ENCODE results near the gene WSCD2.

The WSCD2 gene

GRCh38 chr12:108129017-108129812 is at the start of gene WSCD2:
WSCD2 (plus strand) TSS chr12:108129288; CDS start chr12:108195833, 66,545 bp downstream.
- DNase-seq, result no peak

GRCh38 chr12:108079721-108080120 is 49.4 kb upstream of the WSCD2 start:
- DNase-seq, result no peak

DNA sequence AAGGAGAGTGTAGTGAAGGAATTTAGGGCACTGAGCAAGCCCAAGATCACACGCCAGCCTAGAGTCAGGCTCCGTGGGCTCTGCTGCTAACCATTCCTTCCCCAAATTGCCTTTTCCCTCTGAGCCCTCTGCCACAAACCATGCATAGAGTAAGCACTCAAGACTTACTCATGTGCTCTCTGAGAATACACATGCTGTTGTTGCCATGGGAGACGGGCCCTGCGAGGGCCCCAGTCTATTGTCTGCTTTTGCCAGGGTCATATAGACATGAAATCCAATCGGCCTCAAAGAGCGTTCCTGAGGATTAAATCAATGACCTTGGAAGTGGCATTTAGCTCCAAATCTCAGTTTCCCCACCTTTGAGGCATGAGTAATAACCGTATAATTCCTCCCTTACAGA is 48.7 kb upstream of the WSCD2 start:
- DNase-seq, result no peak

GRCh38 chr12:108082485-108082884 is 46.6 kb upstream of the WSCD2 start:
- DNase-seq, result no peak

- DNase-seq, result no peak
Measured at GRCh38 chr12:108087900-108088299, 41.2 kb upstream of the WSCD2 start.

DNA sequence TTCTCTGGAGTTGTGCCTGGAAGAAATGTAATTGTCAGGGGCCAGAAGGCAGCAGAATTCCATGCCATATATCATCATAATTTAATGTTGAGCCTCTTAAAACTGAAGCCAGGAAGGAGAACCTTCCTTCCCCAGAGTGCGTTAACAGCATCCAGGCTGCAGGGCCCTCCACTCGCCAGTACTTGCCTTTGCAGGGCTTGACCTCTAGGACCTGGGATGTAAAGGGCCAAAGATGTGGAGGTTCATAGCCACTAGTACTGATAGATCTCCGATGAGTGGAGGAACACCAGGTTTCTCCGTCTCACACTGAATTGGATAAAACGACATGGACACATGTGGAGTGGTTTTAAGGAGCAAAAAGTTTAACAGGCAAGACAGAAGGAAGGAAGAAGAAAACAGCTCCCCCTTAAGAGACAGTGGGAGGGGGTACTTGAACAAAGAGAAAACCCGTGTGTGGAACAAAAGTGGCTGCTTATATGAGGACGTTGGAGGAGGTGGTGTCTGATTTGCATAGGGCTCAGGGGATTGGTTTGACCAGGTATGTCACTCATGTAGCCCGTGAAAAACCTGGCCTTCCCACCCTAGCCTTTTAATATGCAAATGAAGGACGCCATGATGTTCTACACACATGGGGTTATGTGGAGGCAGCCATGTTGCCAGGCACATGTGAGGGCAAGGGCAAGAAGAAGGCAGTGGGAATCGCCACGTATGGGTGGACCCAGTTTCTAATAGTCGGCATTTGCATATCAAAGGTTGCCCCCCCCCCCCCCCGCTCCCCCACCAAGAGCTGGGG is 38.8 kb upstream of the WSCD2 start:
- no peak for DNase-seq

- no peak for DNase-seq
Measured at GRCh38 chr12:108090932-108091678, 38.0 kb upstream of the WSCD2 start.

GRCh38 chr12:108091679-108092051 is 37.4 kb upstream of the WSCD2 start:
- DNase-seq, result no peak

GRCh38 chr12:108093209-108093608 is 35.9 kb upstream of the WSCD2 start:
- DNase-seq, result no peak

- no peak for DNase-seq
Measured at GRCh38 chr12:108094056-108094649, 34.9 kb upstream of the WSCD2 start.

DNA sequence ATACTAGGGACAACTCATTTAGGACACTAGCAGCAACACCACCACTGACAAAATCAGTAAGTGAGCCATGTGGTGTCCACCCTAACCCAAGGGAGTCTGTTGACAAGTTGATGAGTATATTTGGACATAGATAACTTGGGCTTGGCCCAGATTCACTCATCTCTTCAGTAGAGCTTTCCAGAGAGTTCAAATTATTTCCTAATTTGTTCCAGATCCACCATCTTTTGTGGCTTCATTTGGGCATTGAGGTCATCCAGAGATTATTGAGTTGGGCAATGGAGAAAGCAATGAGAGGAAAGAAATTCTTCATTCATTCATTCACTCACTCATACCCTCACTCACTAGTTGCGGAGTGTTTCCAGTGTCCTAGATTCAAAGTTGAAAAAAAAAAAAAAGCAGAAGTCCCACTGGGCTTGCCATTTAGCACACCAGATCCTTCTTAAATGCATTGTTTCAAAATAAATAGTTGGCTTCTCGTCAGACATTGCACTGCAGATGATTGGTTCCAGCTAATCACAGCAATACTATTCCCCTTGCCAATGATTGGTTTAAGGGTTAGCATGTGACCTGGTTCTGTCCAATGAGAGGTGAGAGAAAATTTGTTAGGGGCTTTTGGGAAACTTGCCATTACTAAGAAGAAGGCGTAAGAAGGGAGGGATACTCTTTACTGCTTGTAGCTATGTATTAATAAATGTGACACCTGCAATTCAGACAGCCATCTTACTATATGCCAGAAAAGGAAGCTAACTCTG is 31.8 kb upstream of the WSCD2 start:
- no peak for DNase-seq

DNA sequence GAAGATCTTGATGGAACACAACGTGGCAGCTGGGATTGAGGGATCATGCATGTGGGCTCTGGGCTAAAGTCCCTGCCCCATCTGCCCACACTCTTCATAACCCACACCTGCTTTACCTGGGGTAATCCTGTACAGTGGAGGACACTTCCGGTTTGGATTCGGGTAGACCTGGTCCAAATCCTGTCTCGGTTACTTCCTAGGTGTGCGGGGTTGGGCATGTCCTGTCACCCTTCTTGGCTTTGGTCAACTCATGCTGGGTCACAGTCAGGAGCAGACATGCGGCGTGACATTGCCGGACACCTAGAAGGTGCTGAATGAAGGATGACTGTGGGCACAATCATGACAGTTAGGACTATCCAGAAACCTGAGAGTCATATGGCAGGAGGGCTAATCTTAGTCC is 30.7 kb upstream of the WSCD2 start:
- no peak for DNase-seq

DNA sequence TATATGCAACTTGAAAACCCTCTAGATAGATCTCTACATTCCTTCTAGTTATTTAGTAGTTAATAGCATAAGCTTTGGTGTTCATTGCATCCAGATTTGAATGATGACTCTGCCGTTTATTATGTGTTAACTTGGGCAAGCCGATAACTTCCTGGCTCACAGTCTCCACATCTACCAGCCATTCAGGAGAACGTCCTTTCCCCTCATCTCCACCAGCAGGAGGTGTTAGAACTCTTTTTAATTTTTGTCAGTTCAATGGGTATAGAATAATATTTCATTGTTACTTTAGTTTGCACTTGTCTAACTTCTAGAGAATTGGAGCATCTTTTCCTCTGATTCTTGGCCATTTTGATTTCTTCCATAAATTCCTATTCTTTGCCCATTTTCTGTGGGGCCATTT is 30.0 kb upstream of the WSCD2 start:
- no peak for DNase-seq

GRCh38 chr12:108099778-108100489 is 29.2 kb upstream of the WSCD2 start:
- DNase-seq, result no peak

- no peak for DNase-seq
Measured at GRCh38 chr12:108101605-108102175, 27.4 kb upstream of the WSCD2 start.

- no peak for DNase-seq
Measured at GRCh38 chr12:108102363-108102762, 26.7 kb upstream of the WSCD2 start.

DNA sequence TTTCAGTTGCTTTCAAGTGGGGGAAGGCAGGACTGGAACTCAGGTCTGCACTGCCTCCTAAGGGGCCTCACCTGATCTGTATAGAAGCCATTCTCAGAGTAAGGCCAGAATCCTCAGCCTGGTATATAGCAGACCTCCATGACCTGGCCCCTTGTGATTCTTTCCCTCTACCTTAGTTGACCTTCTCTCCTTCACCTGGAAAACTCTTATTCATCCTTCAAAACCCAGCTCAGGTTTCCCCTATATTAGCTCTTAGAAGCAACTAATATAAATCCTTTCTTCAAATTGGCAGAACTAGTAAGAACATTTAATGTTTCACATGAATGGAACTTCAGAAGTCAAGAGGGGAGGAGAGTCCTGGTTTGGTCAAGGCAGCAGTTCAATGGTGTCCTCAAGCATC is 26.0 kb upstream of the WSCD2 start:
- no peak for DNase-seq

GRCh38 chr12:108103517-108103916 is 25.6 kb upstream of the WSCD2 start:
- DNase-seq, result no peak

GRCh38 chr12:108104657-108105056 is 24.4 kb upstream of the WSCD2 start:
- DNase-seq, result no peak

GRCh38 chr12:108106599-108106998 is 22.5 kb upstream of the WSCD2 start:
- no peak for DNase-seq

DNA sequence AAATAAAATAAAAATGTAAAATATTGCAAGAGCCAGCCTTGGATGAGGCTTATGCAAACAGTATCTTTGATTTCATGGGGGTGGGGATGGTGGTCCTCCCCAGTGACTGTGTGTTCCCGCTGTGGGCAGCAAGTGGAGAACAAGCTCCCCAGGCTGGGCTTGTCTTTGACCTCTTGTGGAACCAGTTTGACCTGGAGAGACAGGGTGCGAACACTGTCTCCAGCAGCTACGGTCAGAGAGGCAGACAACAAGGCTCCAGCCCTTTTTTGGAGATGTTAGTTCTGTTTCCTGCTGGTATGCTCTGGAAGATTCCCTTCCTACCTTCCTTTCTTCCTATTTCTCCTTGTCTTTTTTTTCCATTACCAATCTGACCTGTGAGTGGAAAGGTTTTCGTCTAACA is 21.8 kb upstream of the WSCD2 start:
- DNase-seq, result no peak
